Gastrocnemius medialis (tissue), 4 donors: Measurements from ENCODE around the gene NEDD4L. TPM values are rescaled to one million over a fixed set of nuclear protein-coding genes. Genes with fewer than 3 reads are reported as not detected.

Source experiments
- ATAC-seq, 2 donors: fragments of 150-250 bp; one replicate each; pipeline ENCODE4 v1.9.1; 2016
- DNase-seq, 2 donors: peaks; one replicate each; pipeline ENCODE4 v3.0.0-alpha.2; 2019
- H3K27ac ChIP-seq, 4 donors: fragments of 200-600 bp; sonication (generic); 1 replicate in 1 of 4; 2 replicates in 3 of 4; pipeline ENCODE4 v1.5.1; 2016 to 2018; ENCODE audit warnings: mild to moderate bottlenecking in 2 of 4, moderate library complexity in 1 of 4
- H3K27me3 ChIP-seq, 3 donors: fragments of 200-600 bp; sonication (generic) in 2 of 3; 1 replicate in 1 of 3; 2 replicates in 2 of 3; pipeline versions ENCODE4 v1.5.1 to v1.6.0; 2016 to 2019; ENCODE audit warnings: mild to moderate bottlenecking in 1 of 3, moderate library complexity in 1 of 3
- H3K36me3 ChIP-seq, 2 donors: fragments of 200-600 bp; sonication (generic) in 1 of 2; one replicate each; pipeline ENCODE4 v1.5.1; 2017 to 2018
- H3K4me1 ChIP-seq, 2 donors: fragments of 200-600 bp; sonication (generic) in 1 of 2; one replicate each; pipeline ENCODE4 v1.5.1; 2016 to 2017; ENCODE audit warnings: mild to moderate bottlenecking in 2 of 2
- H3K4me3 ChIP-seq, 4 donors: fragments of 200-600 bp; sonication (generic) in 3 of 4; 1 replicate in 1 of 4; 2 replicates in 3 of 4; pipeline ENCODE4 v1.5.1; 2016 to 2019; ENCODE audit warnings: mild to moderate bottlenecking in 2 of 4
- H3K9me3 ChIP-seq, 3 donors: fragments of 200-600 bp; sonication (generic) in 2 of 3; 1 replicate in 1 of 3; 2 replicates in 2 of 3; pipeline ENCODE4 v1.5.1; 2016 to 2019
- POLR2A ChIP-seq, 2 donors: fragments of 450-650 bp; IDR thresholded peaks; one replicate each; pipeline ENCODE4 v1.6.1; 2017; ENCODE audit warnings: antibody characterized with exemption in 2 of 2, mild to moderate bottlenecking in 2 of 2, moderate library complexity in 2 of 2
- in situ Hi-C, 4 donors: fragments of 200-750 bp; cut with MboI; loops; one replicate each; pipeline versions ENCODE4 v1.15.0 to v1.8.0; 2017; ENCODE audit warnings: low sequenced_read_pairs in 4 of 4
- intact Hi-C: fragments of 100-400 bp; cut with DNase I; formaldehyde crosslinking; loops from one replicate; pipeline ENCODE4 v1.15.1; 2023; ENCODE audit warnings: low total_unique reads
- total RNA-seq, 4 donors: library from RNA; depleted of rRNA; stranded (reverse); fragments of >200 nt; gene quantifications; one replicate each; pipeline versions ENCODE4 v1.1.0 to v1.2.3, GENCODE V29; 2016
- TF ChIP-seq, protein P1 (sequence below), 5 experiments: fragments of 450-650 bp in 3 of 5; fragments of 200-600 bp in 2 of 5; sonication (generic) in 2 of 5; IDR thresholded peaks in 4 of 5; conservative IDR thresholded peaks in 1 of 5; 1 replicate in 4 of 5; 2 replicates in 1 of 5; pipeline ENCODE4 v1.5.1; 2016 to 2019; ENCODE audit warnings: antibody characterized with exemption in 5 of 5, mild to moderate bottlenecking in 3 of 5, moderate library complexity in 3 of 5

NEDD4L gene
- total RNA-seq, 4 donors from 2014 or later: 27.4 to 81.5 (median 51.5) TPM

DNA sequence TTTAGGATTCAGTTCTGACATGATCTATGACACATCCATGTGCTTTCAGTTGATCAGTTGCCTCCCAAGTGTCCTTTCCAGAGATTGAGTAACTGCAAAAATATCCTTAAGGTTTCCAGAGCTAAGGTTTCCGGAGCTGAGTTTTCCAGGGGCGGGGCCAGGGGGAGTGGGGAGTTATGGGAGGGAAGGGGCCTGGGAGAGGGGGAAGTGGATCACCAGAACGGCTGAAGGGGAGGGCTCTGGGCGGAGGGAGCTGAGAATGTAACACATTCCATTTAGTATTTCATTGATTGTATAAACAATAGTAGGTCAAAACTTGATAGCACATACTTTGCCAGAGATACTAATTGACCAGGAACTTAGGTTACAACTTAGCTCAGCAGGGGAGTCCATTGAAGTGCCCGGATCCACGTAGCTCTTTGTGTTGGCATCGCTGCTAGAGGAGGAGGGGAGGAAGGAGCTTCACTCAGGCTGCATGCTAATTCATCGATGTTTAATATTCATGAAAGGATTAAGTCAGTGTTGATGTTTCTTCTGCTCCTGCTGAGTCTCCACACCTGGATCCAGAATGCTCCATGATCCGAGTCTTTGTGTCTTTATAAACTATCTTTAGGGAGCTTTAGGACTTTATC is 295.1 kb downstream of the NEDD4L start:
- no peak for TF ChIP-seq POLR2A (IDR thresholded peaks at IDR 0.05)
- TF ChIP-seq, protein P1, sequence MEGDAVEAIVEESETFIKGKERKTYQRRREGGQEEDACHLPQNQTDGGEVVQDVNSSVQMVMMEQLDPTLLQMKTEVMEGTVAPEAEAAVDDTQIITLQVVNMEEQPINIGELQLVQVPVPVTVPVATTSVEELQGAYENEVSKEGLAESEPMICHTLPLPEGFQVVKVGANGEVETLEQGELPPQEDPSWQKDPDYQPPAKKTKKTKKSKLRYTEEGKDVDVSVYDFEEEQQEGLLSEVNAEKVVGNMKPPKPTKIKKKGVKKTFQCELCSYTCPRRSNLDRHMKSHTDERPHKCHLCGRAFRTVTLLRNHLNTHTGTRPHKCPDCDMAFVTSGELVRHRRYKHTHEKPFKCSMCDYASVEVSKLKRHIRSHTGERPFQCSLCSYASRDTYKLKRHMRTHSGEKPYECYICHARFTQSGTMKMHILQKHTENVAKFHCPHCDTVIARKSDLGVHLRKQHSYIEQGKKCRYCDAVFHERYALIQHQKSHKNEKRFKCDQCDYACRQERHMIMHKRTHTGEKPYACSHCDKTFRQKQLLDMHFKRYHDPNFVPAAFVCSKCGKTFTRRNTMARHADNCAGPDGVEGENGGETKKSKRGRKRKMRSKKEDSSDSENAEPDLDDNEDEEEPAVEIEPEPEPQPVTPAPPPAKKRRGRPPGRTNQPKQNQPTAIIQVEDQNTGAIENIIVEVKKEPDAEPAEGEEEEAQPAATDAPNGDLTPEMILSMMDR (IDR thresholded peaks at IDR 0.05 in 4 of 5, conservative IDR thresholded peaks at IDR 0.05 in 1 of 5): no peak
- H3K4me1 ChIP-seq: peaks cover 35 to 41% of the 10 kb centered on the region in 2 donors
- no peaks in the 10 kb centered on the region for H3K27me3 ChIP-seq
- H3K4me3 ChIP-seq: no peak overlapping the region
- H3K27ac ChIP-seq: peak overlapping the region in 2 of 4 donors; percentile 57 to 70
- no peaks in the 10 kb centered on the region for H3K9me3 ChIP-seq
- DNase-seq (no peak), ATAC-seq (no peak)
- no peaks in the 10 kb centered on the region for H3K36me3 ChIP-seq
- in situ Hi-C loops: loop anchor here in 2 of 4 donors (25.0 kb wide), 2 partner anchors 152 to 302 kb away; partner anchors contain the start of gene NEDD4L (in 1 of the 2)
- intact Hi-C loops: no loop called here

DNA sequence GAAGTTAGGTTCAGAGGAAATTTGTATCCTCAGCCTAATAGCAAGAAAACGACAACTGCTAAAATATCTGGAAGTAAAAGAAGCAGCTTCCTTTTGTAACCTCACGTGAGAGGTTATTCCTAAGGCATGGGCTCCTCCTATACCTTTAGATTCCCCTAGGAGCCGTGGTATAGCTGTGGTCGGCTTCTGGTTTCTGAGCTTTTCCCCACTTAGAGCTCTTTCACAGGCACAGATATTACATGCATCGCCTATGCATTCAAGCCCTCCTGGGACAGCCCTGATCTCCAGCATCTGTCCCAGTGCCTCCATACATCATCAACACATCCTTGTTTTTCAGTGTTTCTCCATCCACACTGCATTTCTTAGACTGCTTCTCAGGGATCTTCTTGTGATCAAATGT is 295.9 kb downstream of the NEDD4L start:
- H3K36me3 ChIP-seq: no peaks in the 10 kb centered on the region
- in situ Hi-C loops: loop anchor here in 2 of 4 donors (25.0 kb wide), 2 partner anchors 153 to 303 kb away; partner anchors contain the start of gene NEDD4L (in 1 of the 2)
- intact Hi-C loops: no loop called here
- no peaks in the 10 kb centered on the region for H3K27me3 ChIP-seq
- ATAC-seq (no peak), DNase-seq (no peak)
- no peak overlapping the region for H3K27ac ChIP-seq
- no peak overlapping the region for H3K4me3 ChIP-seq
- no peaks in the 10 kb centered on the region for H3K9me3 ChIP-seq
- no peak for TF ChIP-seq POLR2A (IDR thresholded peaks at IDR 0.05)
- TF ChIP-seq, protein P1 (IDR thresholded peaks at IDR 0.05 in 4 of 5, conservative IDR thresholded peaks at IDR 0.05 in 1 of 5): no peak
- H3K4me1 ChIP-seq: peaks cover 43 to 48% of the 10 kb centered on the region in 2 donors

DNA sequence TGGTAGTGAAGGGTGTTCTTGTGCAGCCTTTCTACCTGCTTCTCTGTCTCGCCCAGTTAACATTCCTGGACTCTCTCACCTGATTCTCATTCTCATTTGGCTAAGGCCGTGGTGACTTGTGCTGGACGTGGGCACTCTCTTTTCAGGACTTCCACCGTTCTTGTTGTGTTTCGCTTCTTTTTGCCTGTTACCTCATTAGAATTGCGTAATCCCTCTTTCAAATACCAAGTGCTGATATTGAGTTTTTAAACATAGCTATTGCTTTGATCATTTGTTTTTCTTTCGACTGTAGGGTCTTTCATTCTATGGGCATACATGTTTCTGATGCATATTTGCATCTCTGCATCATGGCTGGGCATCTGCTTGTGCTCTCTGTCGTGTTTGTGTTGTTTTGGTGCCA is 297.9 kb downstream of the NEDD4L start:
- Histone ChIP-seq H3K27ac (peak overlapping the region; percentile 1 to 52 (median 36)), H3K4me3 (no peak overlapping the region), H3K4me1 (peaks cover 46 to 56% of the 10 kb centered on the region in 2 donors), H3K27me3 (no peaks in the 10 kb centered on the region), H3K9me3 (no peaks in the 10 kb centered on the region), H3K36me3 (no peaks in the 10 kb centered on the region)
- no peak for ATAC-seq
- intact Hi-C loops (no loop called here), in situ Hi-C loops (loop anchor here in 2 of 4 donors (25.0 kb wide), 2 partner anchors 155 to 305 kb away; partner anchors contain the start of gene NEDD4L (in 1 of the 2))
- no peak for TF ChIP-seq POLR2A (IDR thresholded peaks at IDR 0.05)
- TF ChIP-seq, protein P1 (IDR thresholded peaks at IDR 0.05 in 4 of 5, conservative IDR thresholded peaks at IDR 0.05 in 1 of 5): no peak
- no peak for DNase-seq

DNA sequence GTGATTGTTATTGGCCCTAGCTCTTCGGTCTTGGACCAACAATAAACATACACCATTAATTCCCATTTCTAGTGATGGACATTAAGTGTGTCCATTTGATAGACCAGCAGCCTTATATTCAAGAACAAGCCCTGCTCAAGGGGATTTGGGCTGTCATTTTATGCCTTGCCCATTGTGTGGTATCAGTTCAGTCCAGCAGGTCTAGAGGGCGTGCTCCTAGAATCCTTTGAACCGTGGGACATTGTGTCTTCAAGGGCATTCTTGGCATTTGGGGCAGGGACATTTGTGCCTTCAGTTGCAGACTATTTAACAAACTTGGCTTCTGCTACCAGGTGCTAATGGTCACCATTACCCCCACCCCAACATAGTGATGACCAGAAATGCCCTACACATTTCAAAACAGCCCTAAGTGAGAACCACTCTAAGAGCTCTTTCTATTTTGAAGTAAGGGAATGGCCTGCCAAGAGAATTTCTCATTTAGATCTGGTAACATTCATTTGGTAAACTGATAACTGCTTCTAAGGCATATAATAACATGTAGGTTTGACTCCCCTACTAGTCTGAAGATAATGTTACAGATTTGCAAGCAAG is 300.1 kb downstream of the NEDD4L start:
- Histone ChIP-seq H3K36me3 (peaks cover 0 to 1% of the 10 kb centered on the region in 2 donors), H3K9me3 (no peaks in the 10 kb centered on the region), H3K27ac (peak overlapping the region; percentile 46 to 72 (median 61)), H3K27me3 (no peaks in the 10 kb centered on the region), H3K4me1 (peaks cover 28 to 33% of the 10 kb centered on the region in 2 donors), H3K4me3 (no peak overlapping the region)
- in situ Hi-C loops (loop anchor here in 2 of 4 donors (25.0 kb wide), 2 partner anchors 157 to 307 kb away; partner anchors contain the start of gene NEDD4L (in 1 of the 2)), intact Hi-C loops (no loop called here)
- no peak for TF ChIP-seq POLR2A (IDR thresholded peaks at IDR 0.05)
- TF ChIP-seq, protein P1 (IDR thresholded peaks at IDR 0.05 in 4 of 5, conservative IDR thresholded peaks at IDR 0.05 in 1 of 5): no peak
- ATAC-seq (peak; percentile 56 to 64), DNase-seq (no peak)
